Keratinocyte (primary cell): ENCODE results near the gene MAST1.

Source experiments
- EZH2 ChIP-seq: IDR thresholded peaks from one replicate; pipeline ENCODE4 v1.6.1; 2012; ENCODE audit warnings: inconsistent platforms, mild to moderate bottlenecking, low read length, moderate library complexity
- TF ChIP-seq, protein P1 (sequence below), 3 experiments: IDR thresholded peaks in 1 of 3; conservative IDR thresholded peaks in 1 of 3; optimal IDR thresholded peaks in 1 of 3; 2 replicates in 2 of 3; 3 replicates in 1 of 3; pipeline versions ENCODE3 to v1.5.1; 2011; ENCODE audit warnings: low read length in 3 of 3, mild to moderate bottlenecking in 3 of 3, moderate library complexity in 2 of 3, control low read depth in 1 of 3, inconsistent platforms in 1 of 3; ENCODE audit not compliant: insufficient read depth in 2 of 3; ENCODE audit errors: extremely low read depth in 1 of 3

DNA sequence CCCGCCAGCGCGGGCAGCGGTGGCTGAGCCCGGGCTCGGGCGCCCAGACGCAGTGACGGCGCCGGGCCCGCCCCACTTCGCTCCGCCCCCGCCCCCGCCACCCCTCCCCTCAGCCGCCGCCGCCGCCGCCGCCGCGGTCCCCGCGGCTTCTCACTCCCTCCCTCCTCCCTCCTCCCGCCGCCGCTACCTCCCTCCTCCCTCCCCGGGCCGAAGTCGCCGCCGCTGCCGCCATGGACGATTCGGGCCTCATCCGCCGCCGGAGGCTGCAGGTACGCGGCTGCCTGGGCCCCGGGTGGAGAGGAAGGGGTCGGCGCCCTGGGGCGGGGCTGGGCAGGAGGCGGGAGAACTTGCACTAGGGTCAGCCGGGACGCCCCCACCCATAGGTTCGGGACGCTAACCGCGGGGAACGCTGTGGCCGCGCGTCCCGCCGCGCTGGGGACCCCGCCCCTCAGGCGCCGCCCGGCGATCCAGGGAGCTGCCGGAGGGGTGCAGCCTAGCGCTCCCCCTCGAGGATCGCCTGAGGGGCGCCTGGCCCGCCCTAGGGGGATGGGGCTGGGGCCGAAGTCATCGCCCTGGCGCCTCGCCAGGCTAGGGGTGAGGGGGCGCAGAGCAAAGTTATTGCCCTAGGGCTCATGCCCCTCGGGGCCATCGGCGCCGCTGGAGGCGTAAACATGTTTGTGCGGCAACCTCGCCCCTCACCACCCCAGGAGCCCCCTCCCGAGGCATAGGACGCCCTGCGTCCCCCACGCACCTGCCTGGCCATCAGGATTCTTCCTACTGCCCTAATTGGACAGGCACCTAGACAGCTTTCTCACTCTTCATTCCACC lies 4.4 kb upstream of the MAST1 start:
- TF ChIP-seq, protein P1, sequence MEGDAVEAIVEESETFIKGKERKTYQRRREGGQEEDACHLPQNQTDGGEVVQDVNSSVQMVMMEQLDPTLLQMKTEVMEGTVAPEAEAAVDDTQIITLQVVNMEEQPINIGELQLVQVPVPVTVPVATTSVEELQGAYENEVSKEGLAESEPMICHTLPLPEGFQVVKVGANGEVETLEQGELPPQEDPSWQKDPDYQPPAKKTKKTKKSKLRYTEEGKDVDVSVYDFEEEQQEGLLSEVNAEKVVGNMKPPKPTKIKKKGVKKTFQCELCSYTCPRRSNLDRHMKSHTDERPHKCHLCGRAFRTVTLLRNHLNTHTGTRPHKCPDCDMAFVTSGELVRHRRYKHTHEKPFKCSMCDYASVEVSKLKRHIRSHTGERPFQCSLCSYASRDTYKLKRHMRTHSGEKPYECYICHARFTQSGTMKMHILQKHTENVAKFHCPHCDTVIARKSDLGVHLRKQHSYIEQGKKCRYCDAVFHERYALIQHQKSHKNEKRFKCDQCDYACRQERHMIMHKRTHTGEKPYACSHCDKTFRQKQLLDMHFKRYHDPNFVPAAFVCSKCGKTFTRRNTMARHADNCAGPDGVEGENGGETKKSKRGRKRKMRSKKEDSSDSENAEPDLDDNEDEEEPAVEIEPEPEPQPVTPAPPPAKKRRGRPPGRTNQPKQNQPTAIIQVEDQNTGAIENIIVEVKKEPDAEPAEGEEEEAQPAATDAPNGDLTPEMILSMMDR (optimal IDR thresholded peaks at IDR 0.05 in 1 of 3, IDR thresholded peaks at IDR 0.05 in 1 of 3, conservative IDR thresholded peaks at IDR 0.05 in 1 of 3; ENCODE audit: extremely low read depth in 1 of 3, insufficient read depth in 2 of 3, low read length in 3 of 3) = no peak
- no peak for TF ChIP-seq EZH2
